PFSK-1 (cell line): Measurements from ENCODE around the gene DZIP3.

ENCODE experiments used
- POLR2AphosphoS5 ChIP-seq: IDR thresholded peaks from 2 replicates; pipeline ENCODE4 v1.6.1; 2012; ENCODE audit warnings: low read depth, mild to moderate bottlenecking, control low read depth, low read length, moderate library complexity
- SIN3A ChIP-seq: IDR thresholded peaks from 2 replicates; pipeline ENCODE4 v1.6.1; 2012; ENCODE audit warnings: mild to moderate bottlenecking, low read length, moderate library complexity, borderline replicate concordance; ENCODE audit not compliant: insufficient read depth

- TF ChIP-seq POLR2AphosphoS5 (no peak), SIN3A (no peak)
These were observed 20.2 kb upstream of the DZIP3 start for GRCh38 chr3:108569336-108569735.
